ENCODE results near the gene NCAM1. TPM values are rescaled to one million over a fixed set of nuclear protein-coding genes. Genes with fewer than 3 reads are reported as not detected.
"Not testable (repeated sequence)": the region's sequence is repeated elsewhere in the genome, so short reads cannot be mapped to it uniquely, and the experiment has no call there.

NCAM1 gene
- total RNA-seq, 1 donor from 2014 or later: 1.2 TPM

- no peak for DNase-seq (ENCODE audit: low read depth in 2 of 2)
Measured at GRCh38 chr11:113274713-113275582, 313.7 kb downstream of the NCAM1 start.

GRCh38 chr11:113275602-113276001, 314.4 kb downstream of the NCAM1 start:
- no peak for DNase-seq (ENCODE audit: low read depth in 2 of 2)

- no peak for DNase-seq (ENCODE audit: low read depth in 2 of 2)
Measured at GRCh38 chr11:113276466-113276865, 315.2 kb downstream of the NCAM1 start.

- DNase-seq (ENCODE audit: low read depth in 2 of 2): no peak
Measured at GRCh38 chr11:113277907-113278306, 316.7 kb downstream of the NCAM1 start.

GRCh38 chr11:113278481-113278880, 317.3 kb downstream of the NCAM1 start:
- no peak for DNase-seq (ENCODE audit: low read depth in 2 of 2)

GRCh38 chr11:113278925-113279324, 317.7 kb downstream of the NCAM1 start:
- no peak for DNase-seq (ENCODE audit: low read depth in 2 of 2)

- DNase-seq (ENCODE audit: low read depth in 2 of 2): no peak
Measured at GRCh38 chr11:113279591-113279990, 318.4 kb downstream of the NCAM1 start.

GRCh38 chr11:113281052-113281725, 320.0 kb downstream of the NCAM1 start:
- no peak for DNase-seq (ENCODE audit: low read depth in 2 of 2)

GRCh38 chr11:113282898-113283437, 321.7 kb downstream of the NCAM1 start:
- DNase-seq (ENCODE audit: low read depth in 2 of 2): no peak

GRCh38 chr11:113283881-113284280, 322.7 kb downstream of the NCAM1 start:
- no peak for DNase-seq (ENCODE audit: low read depth in 2 of 2)

GRCh38 chr11:113286009-113286408, 324.8 kb downstream of the NCAM1 start:
- DNase-seq (ENCODE audit: low read depth in 2 of 2): no peak

- DNase-seq (ENCODE audit: low read depth in 2 of 2): no peak
Measured at GRCh38 chr11:113286509-113287497, 325.6 kb downstream of the NCAM1 start.

- no peak for DNase-seq (ENCODE audit: low read depth in 2 of 2)
Measured at GRCh38 chr11:113287801-113288200, 326.6 kb downstream of the NCAM1 start.

GRCh38 chr11:113288286-113288863, 327.2 kb downstream of the NCAM1 start:
- no peak for DNase-seq (ENCODE audit: low read depth in 2 of 2)

- DNase-seq (ENCODE audit: low read depth in 2 of 2): peak; percentile 58 to 67
Measured at GRCh38 chr11:113289431-113290187, 328.4 kb downstream of the NCAM1 start.

GRCh38 chr11:113293936-113294335, 332.7 kb downstream of the NCAM1 start:
- DNase-seq (ENCODE audit: low read depth in 2 of 2): no peak

- DNase-seq (ENCODE audit: low read depth in 2 of 2): no peak
Measured at GRCh38 chr11:113295993-113296392, 334.8 kb downstream of the NCAM1 start.

GRCh38 chr11:113296447-113297205, 335.4 kb downstream of the NCAM1 start:
- DNase-seq (ENCODE audit: low read depth in 2 of 2): no peak

- not testable (repeated sequence) for DNase-seq (ENCODE audit: low read depth in 2 of 2)
Measured at GRCh38 chr11:113298496-113298895, 337.3 kb downstream of the NCAM1 start.

Measured in lung microvascular endothelial cell (primary cell).